Measurements from ENCODE around the gene JAM3.

DNA sequence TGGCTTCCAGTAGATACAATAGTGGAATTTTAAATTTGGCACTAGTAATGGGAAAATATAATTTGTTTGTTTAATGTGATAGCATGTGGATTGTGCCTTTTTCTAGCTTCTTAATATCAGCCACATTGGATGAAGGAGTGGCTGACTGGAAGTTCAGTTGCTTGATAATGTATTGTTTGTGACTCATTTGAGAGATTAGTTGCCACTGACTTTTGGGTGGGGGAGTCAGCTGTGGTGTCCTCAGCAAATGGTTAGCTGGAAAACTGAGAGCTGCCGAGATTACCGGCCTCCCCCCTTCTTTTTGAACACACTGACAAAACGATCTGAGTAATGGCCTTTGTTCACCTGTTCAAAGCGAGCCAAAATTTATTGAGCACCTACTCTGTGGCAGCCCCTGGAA is 5.5 kb downstream of the JAM3 start:
- no peak for TF ChIP-seq SP1 (IDR thresholded peaks at IDR 0.05)
- TF ChIP-seq SP1 (CRISPR knock-in tag; IDR thresholded peaks at IDR 0.05): no peak
- no peak for TF ChIP-seq ZSCAN29 (CRISPR knock-in tag; conservative IDR thresholded peaks at IDR 0.05)
- no peak for TF ChIP-seq SETDB1 (CRISPR knock-in tag; IDR thresholded peaks at IDR 0.05; ENCODE audit: borderline replicate concordance)
- TF ChIP-seq ATF1 (CRISPR knock-in tag; IDR thresholded peaks at IDR 0.05): no peak
- TF ChIP-seq MEF2D (CRISPR knock-in tag; IDR thresholded peaks at IDR 0.05): no peak
- no peak for TF ChIP-seq CEBPB (IDR thresholded peaks at IDR 0.05; ENCODE audit: borderline replicate concordance, low read depth, low read length)
- no peak for TF ChIP-seq SMAD1 (CRISPR knock-in tag; IDR thresholded peaks at IDR 0.05; ENCODE audit: borderline replicate concordance, low read depth)
- TF ChIP-seq TAF1 (CRISPR knock-in tag; IDR thresholded peaks at IDR 0.05): no peak
